ENCODE data around the gene KASH5.
A peak's percentile ranks its signal among the peaks of the same experiment; 100 is the strongest.
"Not testable (repeated sequence)": the region's sequence is repeated elsewhere in the genome, so short reads cannot be mapped to it uniquely, and the experiment has no call there.

Gene KASH5

GRCh38 chr19:49355909-49356353 lies 32.1 kb upstream of the KASH5 start:
- Mint-ChIP-seq H3K4me3 (no peak overlapping the region), H3K27ac (no peak overlapping the region), H3K9me3 (no peaks in the 10 kb centered on the region), H3K36me3 (ENCODE audit: low read depth) (no peaks in the 10 kb centered on the region), H3K4me1 (peaks cover 21% of the 10 kb centered on the region), H3K27me3 (peaks cover 34% of the 10 kb centered on the region)
- ATAC-seq: no peak
- DNase-seq: no peak

- no peak overlapping the region for H3K4me3 Mint-ChIP-seq
These were observed 31.7 kb upstream of the KASH5 start for GRCh38 chr19:49356382-49356781.

GRCh38 chr19:49357186-49357585 lies 30.9 kb upstream of the KASH5 start:
- H3K4me1 Mint-ChIP-seq: peaks cover 30% of the 10 kb centered on the region
- H3K27ac Mint-ChIP-seq: no peak overlapping the region
- no peak overlapping the region for H3K4me3 Mint-ChIP-seq

More at GRCh38 chr19:49356382-49356781, 31.7 kb upstream of the KASH5 start:
- peaks cover 37% of the 10 kb centered on the region for H3K27me3 Mint-ChIP-seq
- H3K9me3 Mint-ChIP-seq: no peaks in the 10 kb centered on the region
- H3K36me3 Mint-ChIP-seq (ENCODE audit: low read depth): no peaks in the 10 kb centered on the region
- ATAC-seq: no peak
- no peak for DNase-seq
- H3K27ac Mint-ChIP-seq: no peak overlapping the region
- H3K4me1 Mint-ChIP-seq: peaks cover 23% of the 10 kb centered on the region

DNA sequence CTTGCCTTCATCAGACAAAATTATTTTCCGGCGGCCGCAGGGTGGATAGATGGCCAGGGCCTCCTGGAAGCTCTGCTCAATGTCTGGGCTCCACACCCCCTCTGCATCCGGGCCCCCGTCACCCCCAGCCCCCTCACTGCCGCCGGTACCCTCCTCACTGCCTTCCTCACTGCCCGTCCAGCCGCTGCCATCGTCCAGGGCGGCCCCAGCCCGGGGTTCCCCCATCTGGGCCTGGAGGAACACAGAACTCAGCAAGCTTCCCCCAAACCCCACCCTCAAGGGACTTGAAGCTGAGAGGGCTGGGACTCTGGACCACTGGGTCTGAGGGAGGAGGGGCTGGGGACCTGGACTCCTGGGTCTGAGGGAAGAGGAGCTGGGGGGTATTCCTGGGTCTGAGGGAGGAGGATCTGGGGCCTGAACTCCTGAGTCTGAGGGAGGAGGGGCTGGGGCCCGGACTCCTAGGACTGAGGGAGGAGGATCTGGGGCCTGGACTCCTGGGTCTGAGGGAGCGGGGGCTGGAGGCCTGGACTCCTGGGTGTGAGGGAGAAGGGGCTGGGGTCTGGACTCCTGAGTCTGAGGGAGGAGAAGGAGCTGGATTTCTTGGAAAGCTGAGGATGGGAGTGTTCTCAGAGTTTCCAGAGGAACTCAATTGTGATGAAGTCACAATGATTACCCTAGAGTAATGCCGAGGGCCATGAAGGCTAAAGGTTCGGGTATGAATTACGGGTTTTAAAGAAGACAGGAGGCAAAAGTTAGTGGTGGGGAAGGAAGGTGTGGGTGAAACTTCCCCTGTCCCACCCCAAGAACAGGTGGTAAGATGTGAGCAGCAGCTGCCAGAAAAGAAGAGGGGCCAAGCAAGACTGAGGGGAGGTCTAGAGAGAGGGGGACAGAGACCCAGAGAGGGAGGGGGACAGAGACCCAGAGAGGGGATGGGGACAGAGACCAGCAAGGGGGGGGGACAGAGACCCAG lies 27.9 kb upstream of the KASH5 start:
- H3K36me3 Mint-ChIP-seq (ENCODE audit: low read depth): no peaks in the 10 kb centered on the region
- peaks cover 43% of the 10 kb centered on the region for H3K27me3 Mint-ChIP-seq
- no peaks in the 10 kb centered on the region for H3K9me3 Mint-ChIP-seq
- H3K27ac Mint-ChIP-seq: no peak overlapping the region
- DNase-seq (no peak), ATAC-seq (no peak)
- H3K4me3 Mint-ChIP-seq: no peak overlapping the region
- peaks cover 30% of the 10 kb centered on the region for H3K4me1 Mint-ChIP-seq

More at GRCh38 chr19:49357186-49357585, 30.9 kb upstream of the KASH5 start:
- Mint-ChIP-seq H3K27me3 (peaks cover 44% of the 10 kb centered on the region), H3K9me3 (no peaks in the 10 kb centered on the region), H3K36me3 (ENCODE audit: low read depth) (no peaks in the 10 kb centered on the region)
- ATAC-seq (no peak), DNase-seq (no peak)

- Mint-ChIP-seq H3K27me3 (peaks cover 31% of the 10 kb centered on the region), H3K27ac (no peak overlapping the region), H3K36me3 (ENCODE audit: low read depth) (no peaks in the 10 kb centered on the region), H3K4me3 (peak overlapping the region; percentile 55), H3K4me1 (peaks cover 20% of the 10 kb centered on the region), H3K9me3 (no peaks in the 10 kb centered on the region)
- peak; percentile 25 for DNase-seq
- no peak for ATAC-seq
These were observed 26.5 kb upstream of the KASH5 start for GRCh38 chr19:49361438-49362047.

GRCh38 chr19:49362048-49362928 lies 25.8 kb upstream of the KASH5 start, which contains the start of gene TEAD2:
Gene TEAD2 (minus strand): TSS chr19:49362416. CDS start chr19:49360075, 2,341 bp downstream.
- peaks cover 12% of the 10 kb centered on the region for H3K4me1 Mint-ChIP-seq
- no peaks in the 10 kb centered on the region for H3K9me3 Mint-ChIP-seq
- ATAC-seq (no peak), DNase-seq (peak; percentile 27)
- H3K27me3 Mint-ChIP-seq: peaks cover 24% of the 10 kb centered on the region
- no peak within 1 kb of the TSS for H3K27ac Mint-ChIP-seq
- peak within 1 kb of the TSS; percentile 55 for H3K4me3 Mint-ChIP-seq
- H3K36me3 Mint-ChIP-seq (ENCODE audit: low read depth): no peaks in the 10 kb centered on the region

GRCh38 chr19:49362929-49363267 lies 25.2 kb upstream of the KASH5 start:
- DNase-seq (no peak), ATAC-seq (no peak)
- Mint-ChIP-seq H3K4me3 (no peak overlapping the region), H3K27me3 (peaks cover 22% of the 10 kb centered on the region), H3K27ac (no peak overlapping the region), H3K9me3 (no peaks in the 10 kb centered on the region), H3K4me1 (peaks cover 11% of the 10 kb centered on the region), H3K36me3 (ENCODE audit: low read depth) (no peaks in the 10 kb centered on the region)

DNA sequence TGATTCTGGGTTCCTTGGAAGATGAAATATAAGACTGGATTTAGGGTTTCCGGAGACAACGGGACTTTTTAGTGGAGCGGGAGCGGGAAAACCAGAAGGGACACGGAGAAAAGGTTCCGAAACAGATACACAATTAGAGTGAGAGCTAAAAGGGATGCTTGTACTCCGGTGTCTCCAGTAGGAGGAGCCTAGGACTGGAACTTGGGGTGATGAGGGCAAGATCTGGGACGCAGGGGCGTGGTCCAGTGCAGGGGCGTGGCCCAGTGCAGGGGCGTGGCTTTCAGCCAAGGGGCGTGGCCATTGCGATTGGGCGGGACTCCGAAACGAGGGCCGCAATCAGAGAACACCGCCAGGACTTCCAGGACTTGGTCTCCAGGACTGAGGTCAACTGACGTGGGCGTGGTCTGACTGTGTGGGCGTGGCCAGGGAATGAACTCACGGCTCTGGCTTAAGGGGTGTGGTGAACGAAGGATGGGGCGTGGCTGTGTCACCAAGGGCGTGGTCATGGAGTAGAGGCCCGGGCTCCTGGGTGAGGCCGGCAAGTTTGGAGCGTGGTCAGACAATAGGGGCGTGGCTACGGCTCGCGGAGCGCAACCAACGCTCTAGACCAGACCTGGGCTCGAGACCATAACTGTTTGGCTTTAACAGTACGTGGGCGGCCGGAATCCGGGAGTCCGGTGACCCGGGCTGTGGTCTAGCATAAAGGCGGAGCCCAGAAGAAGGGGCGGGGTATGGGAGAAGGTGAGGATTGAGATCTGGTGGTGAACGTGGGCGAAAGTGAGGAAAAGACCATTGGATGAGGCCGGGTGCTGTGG lies 24.6 kb upstream of the KASH5 start, which contains the start of gene DKKL1:
Gene DKKL1 (plus strand): TSS at position 610 of the 815 bp plus-strand sequence. CDS start 122 bp downstream, at position 732.
- Mint-ChIP-seq H3K4me3 (no peak within 1 kb of the TSS), H3K9me3 (no peaks in the 10 kb centered on the region), H3K4me1 (peaks cover 11% of the 10 kb centered on the region), H3K27ac (no peak within 1 kb of the TSS), H3K36me3 (ENCODE audit: low read depth) (no peaks in the 10 kb centered on the region), H3K27me3 (peaks cover 22% of the 10 kb centered on the region)
- DNase-seq: peak; percentile 88
- peak; percentile 84 for ATAC-seq

- H3K4me1 Mint-ChIP-seq: peaks cover 11% of the 10 kb centered on the region
- H3K27ac Mint-ChIP-seq: no peak overlapping the region
- H3K4me3 Mint-ChIP-seq: no peak overlapping the region
- ATAC-seq (no peak), DNase-seq (no peak)
- H3K36me3 Mint-ChIP-seq (ENCODE audit: low read depth): no peaks in the 10 kb centered on the region
- no peaks in the 10 kb centered on the region for H3K9me3 Mint-ChIP-seq
- peaks cover 26% of the 10 kb centered on the region for H3K27me3 Mint-ChIP-seq
These were observed 23.8 kb upstream of the KASH5 start for GRCh38 chr19:49364083-49364737.

- Mint-ChIP-seq H3K4me1 (peaks cover 8% of the 10 kb centered on the region), H3K4me3 (no peak overlapping the region), H3K27ac (no peak overlapping the region), H3K27me3 (peaks cover 17% of the 10 kb centered on the region), H3K9me3 (no peaks in the 10 kb centered on the region), H3K36me3 (ENCODE audit: low read depth) (no peaks in the 10 kb centered on the region)
- ATAC-seq: no peak
- DNase-seq: no peak
These were observed 21.9 kb upstream of the KASH5 start for GRCh38 chr19:49366110-49366509.

GRCh38 chr19:49368711-49369358 lies 19.2 kb upstream of the KASH5 start:
- DNase-seq (no peak), ATAC-seq (no peak)
- Mint-ChIP-seq H3K4me3 (no peak overlapping the region), H3K9me3 (no peaks in the 10 kb centered on the region), H3K27me3 (peaks cover 9% of the 10 kb centered on the region), H3K4me1 (no peaks in the 10 kb centered on the region), H3K36me3 (ENCODE audit: low read depth) (no peaks in the 10 kb centered on the region), H3K27ac (no peak overlapping the region)

GRCh38 chr19:49371184-49371583 lies 16.9 kb upstream of the KASH5 start:
- Mint-ChIP-seq H3K36me3 (ENCODE audit: low read depth) (no peaks in the 10 kb centered on the region), H3K4me3 (no peak overlapping the region), H3K9me3 (no peaks in the 10 kb centered on the region), H3K27ac (no peak overlapping the region), H3K27me3 (peaks cover 15% of the 10 kb centered on the region), H3K4me1 (no peaks in the 10 kb centered on the region)
- ATAC-seq: no peak
- no peak for DNase-seq

DNA sequence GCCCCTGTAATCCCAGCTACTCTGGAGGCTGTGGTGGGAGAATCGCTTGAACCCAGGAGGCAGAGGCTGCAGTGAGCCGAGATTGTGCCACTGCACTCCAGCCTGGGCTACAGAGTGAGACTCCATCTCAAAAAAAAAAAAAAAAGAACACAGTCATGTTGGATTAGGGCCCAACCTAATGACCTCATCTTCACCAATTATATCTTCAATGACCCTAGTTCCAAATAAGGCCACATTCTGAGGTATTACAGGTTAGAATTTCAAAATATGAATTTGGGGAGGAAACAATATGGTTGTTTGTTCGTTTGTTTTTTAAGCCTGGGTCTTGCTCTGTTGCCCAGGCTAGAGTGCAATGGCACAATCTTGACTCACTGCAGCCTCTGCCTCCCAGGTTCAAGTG lies 14.9 kb upstream of the KASH5 start:
- not testable (repeated sequence) for H3K4me1 Mint-ChIP-seq; H3K36me3 Mint-ChIP-seq (ENCODE audit: low read depth); DNase-seq; ATAC-seq; H3K27ac Mint-ChIP-seq; H3K9me3 Mint-ChIP-seq; H3K4me3 Mint-ChIP-seq
- peaks cover 18% of the 10 kb centered on the region for H3K27me3 Mint-ChIP-seq

Measured in activated naive CD8-positive, alpha-beta T cell treated with anti-CD3 and anti-CD28 coated beads, Interleukin-2, amount 50 U/mL, for 24 hours (primary cell).